Measurements from ENCODE around the gene CHTF18.
"Not testable (repeated sequence)": the region's sequence is repeated elsewhere in the genome, so short reads cannot be mapped to it uniquely, and the experiment has no call there.

CHTF18 gene

DNA sequence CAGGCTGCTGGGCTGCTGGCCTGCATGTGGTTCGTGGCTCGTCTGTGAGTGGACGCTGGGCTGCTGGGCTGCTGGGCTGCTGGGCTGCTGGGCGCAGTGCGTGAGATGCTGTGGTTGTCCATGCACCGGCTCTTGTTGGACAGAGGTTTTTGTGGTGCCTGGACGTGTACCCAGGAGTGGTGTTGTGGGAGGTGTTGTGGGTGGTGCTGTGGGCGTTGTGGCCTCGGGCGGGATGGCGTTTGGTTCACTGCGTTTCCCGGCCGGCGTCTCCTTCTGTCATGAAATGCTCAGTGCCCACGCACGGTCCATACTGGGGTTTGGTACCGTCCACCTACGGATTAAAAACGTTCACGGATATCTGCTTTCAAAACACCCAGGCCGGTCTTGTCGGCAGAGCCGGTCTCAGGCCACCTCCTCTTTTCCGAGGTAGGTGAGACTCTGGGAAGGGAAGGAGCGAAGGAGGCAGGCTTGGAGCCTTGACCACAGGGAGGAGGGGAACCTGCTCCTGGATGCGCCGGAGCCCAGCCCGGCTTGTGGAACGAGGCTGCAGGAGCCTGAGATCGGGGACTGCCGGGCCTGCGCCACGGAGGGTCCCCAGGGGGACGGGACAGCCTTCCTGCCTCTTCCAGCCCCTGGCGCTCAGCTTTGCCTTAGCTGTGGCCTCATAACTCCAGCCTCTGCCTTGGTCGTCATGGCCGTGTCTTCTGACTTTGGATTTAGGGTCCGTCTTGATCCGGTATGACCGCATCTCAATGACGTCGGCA, 41.9 kb downstream of the CHTF18 start:
- DNase-seq (ENCODE audit: insufficient read length, low spot score) = no peak
- no peak for FAIRE-seq
- no peak for TF ChIP-seq TAF1 (IDR thresholded peaks at IDR 0.05; ENCODE audit: low read depth, low read length)
- no peak for TF ChIP-seq POLR2A (IDR thresholded peaks at IDR 0.05; ENCODE audit: low read depth, low read length)
- no peak for TF ChIP-seq SPI1 (IDR thresholded peaks at IDR 0.05; ENCODE audit: low read depth, low read length)
- TF ChIP-seq PAX5 (IDR thresholded peaks at IDR 0.05; ENCODE audit: insufficient read depth, low read length, severe bottlenecking) = no peak
- no peak for TF ChIP-seq POLR2AphosphoS5 (IDR thresholded peaks at IDR 0.05; ENCODE audit: low read depth, low read length)
- no peak for TF ChIP-seq POU2F2 (IDR thresholded peaks at IDR 0.05; ENCODE audit: low read depth, low read length)

DNA sequence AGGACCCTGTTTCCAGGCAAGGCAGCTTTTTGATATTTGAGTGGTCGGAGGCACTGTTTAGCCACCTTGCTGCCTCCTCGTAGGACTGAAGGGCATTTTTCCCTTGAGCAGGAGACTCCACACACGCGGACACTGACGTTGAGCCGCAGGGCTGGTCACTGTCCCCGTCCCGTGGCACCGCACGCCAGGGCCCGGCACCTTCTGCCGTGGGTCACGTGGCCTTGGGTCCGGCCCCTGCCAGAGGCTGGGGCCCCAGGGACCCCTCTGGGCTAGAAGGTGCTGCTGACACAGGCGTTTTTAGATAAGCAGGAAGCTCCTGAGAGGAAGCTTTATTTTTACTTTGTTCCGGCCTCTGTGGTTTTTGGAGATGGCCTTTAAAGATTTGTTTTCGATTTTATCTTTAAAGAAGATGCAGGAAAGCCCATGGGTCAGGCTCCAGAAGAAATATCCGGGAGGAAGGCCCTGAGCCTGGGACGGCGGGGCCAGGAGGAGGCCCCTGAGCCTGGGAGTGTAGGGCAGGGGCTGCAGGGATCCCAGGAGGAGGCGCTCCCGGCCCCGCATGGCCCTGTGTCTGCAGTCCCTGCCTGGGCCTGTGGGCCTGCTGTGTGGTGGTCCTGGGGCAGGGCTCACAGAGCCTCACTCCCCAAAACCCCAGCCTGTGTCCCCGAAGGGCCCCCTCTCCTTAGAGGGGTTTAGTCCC, 42.6 kb downstream of the CHTF18 start:
- TF ChIP-seq POLR2AphosphoS5 (IDR thresholded peaks at IDR 0.05; ENCODE audit: low read depth, low read length) (no peak), SPI1 (IDR thresholded peaks at IDR 0.05; ENCODE audit: low read depth, low read length) (no peak), POU2F2 (IDR thresholded peaks at IDR 0.05; ENCODE audit: low read depth, low read length) (no peak), TAF1 (IDR thresholded peaks at IDR 0.05; ENCODE audit: low read depth, low read length) (no peak), PAX5 (IDR thresholded peaks at IDR 0.05; ENCODE audit: insufficient read depth, low read length, severe bottlenecking) (no peak), POLR2A (IDR thresholded peaks at IDR 0.05; ENCODE audit: low read depth, low read length) (no peak)
- no peak for FAIRE-seq
- no peak for DNase-seq (ENCODE audit: insufficient read length, low spot score)

DNA sequence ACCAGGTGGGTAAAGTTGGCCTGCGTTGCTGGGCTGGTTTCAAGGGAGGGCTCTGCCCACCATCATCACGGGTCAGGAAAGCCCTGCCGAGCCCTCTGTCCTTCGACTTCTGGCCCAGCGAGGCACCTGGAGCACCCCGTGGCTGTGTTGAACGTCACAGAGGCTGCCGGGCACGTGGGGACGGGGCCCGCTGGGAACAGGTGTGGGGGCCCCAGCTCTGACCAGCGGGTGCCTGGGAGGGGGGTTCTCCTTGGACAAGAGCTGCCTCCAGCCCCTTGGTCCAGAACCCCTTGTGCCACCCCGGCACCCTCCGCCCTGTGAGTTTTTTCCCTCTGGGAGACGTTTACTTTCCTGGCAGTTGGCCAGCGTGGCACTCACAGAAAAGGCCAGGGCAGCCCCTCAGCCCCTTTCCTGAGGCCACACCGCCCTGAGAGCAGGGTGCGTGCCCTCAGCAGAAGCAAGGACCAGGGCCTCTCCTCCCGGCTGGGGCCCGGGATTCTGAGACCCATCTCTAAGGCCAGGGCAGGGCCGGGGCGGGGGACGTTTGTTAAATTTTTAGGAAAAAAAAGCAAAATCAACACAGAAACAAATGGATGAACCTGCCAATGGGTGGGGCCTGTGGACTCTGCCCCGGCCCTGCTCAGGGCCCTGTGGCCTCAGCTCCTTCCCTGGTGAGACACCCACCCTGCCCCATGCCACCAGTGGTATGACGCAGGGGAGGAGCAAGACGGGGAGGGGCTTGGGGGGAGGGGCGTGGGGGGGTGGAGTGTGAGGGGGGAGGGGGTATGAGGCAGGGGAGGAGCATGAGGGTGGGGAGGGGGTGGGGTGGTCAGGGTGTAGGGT, 43.4 kb downstream of the CHTF18 start:
- DNase-seq (ENCODE audit: insufficient read length, low spot score) (no peak), FAIRE-seq (no peak)
- TF ChIP-seq POLR2AphosphoS5 (IDR thresholded peaks at IDR 0.05; ENCODE audit: low read depth, low read length) (no peak), POLR2A (IDR thresholded peaks at IDR 0.05; ENCODE audit: low read depth, low read length) (no peak)

DNA sequence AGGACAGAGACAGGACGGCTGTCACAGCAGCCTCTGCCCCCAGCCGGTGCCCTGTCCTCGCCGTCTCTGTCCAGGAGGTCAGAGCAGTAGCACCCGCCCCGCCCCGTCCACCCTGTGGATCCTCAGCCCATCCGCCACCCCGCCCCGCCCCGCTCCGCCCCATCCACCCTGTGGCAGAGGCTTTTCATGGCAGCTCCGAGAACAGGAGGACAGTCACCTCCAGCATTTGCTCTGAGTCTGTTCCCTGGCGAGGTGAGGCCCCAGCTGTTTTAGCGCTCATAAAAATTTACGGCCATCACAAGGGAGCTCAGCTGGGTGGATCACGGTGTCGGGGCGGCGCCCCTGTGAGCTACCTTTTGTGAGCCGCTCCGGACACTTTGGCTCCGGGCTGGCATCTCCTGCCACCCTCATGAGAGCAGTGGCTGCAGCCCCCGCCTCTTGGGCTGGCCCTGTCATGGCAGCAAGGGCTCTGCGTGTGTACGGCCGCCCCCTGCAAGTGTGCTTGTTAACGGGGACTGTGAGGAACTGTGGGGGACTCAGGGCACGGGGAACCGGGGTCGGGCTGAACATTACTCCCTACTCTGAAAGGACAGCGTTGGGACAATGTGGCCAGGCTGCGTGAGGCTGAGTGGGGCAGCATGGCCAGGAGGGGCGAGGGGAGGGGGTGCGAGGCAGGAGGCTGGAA, 44.4 kb downstream of the CHTF18 start:
- TF ChIP-seq PAX5 (IDR thresholded peaks at IDR 0.05; ENCODE audit: insufficient read depth, low read length, severe bottlenecking) (no peak), TAF1 (IDR thresholded peaks at IDR 0.05; ENCODE audit: low read depth, low read length) (no peak), POLR2A (IDR thresholded peaks at IDR 0.05; ENCODE audit: low read depth, low read length) (no peak), SPI1 (IDR thresholded peaks at IDR 0.05; ENCODE audit: low read depth, low read length) (no peak), POLR2AphosphoS5 (IDR thresholded peaks at IDR 0.05; ENCODE audit: low read depth, low read length) (no peak), POU2F2 (IDR thresholded peaks at IDR 0.05; ENCODE audit: low read depth, low read length) (no peak)
- no peak for FAIRE-seq
- no peak for DNase-seq (ENCODE audit: insufficient read length, low spot score)

DNA sequence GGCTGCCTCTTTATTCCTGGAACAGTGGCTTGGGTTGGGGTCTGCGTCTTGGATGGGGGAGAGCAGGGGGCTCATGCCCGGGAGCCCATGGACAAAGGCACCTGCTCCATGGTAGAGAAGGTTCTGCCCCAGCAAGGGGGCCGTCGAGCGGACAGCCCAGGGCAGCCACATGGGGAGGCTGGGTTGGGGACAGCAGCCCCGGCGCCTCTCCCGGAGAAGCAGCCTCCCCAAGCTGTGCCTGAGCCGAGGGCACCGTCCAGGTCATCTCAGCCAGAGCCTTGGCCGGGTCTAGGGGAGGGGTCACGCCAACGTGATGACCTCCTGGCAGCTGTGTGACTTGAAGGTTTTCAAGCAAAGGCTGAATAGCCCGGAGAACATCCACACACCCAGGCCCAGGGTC, 45.0 kb downstream of the CHTF18 start:
- FAIRE-seq (no peak), DNase-seq (ENCODE audit: insufficient read length, low spot score) (no peak)
- TF ChIP-seq PAX5 (IDR thresholded peaks at IDR 0.05; ENCODE audit: insufficient read depth, low read length, severe bottlenecking) (no peak), SPI1 (IDR thresholded peaks at IDR 0.05; ENCODE audit: low read depth, low read length) (no peak), POU2F2 (IDR thresholded peaks at IDR 0.05; ENCODE audit: low read depth, low read length) (no peak), POLR2AphosphoS5 (IDR thresholded peaks at IDR 0.05; ENCODE audit: low read depth, low read length) (no peak), TAF1 (IDR thresholded peaks at IDR 0.05; ENCODE audit: low read depth, low read length) (no peak), POLR2A (IDR thresholded peaks at IDR 0.05; ENCODE audit: low read depth, low read length) (no peak)

DNA sequence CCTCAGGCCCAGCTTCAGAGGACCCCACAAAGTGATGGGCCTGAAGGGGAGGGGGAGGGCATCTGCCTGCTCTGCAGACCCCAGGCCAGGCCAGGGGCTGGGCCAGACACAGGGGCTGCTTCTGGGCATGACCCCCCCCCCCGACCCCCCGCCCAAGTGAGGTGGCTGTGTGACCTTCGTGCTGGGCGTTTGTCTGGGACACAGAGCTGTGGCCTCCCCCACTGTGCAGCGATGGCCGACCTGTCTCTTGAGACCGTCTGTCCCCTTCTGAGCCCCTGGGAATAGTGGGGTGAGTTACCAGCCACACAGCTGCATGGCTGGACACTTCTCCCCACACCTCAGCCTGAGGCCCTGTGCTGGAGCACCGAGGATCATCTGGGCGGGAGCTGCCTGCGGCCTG, 47.0 kb downstream of the CHTF18 start:
- no peak for TF ChIP-seq TAF1 (IDR thresholded peaks at IDR 0.05; ENCODE audit: low read depth, low read length)
- TF ChIP-seq POU2F2 (IDR thresholded peaks at IDR 0.05; ENCODE audit: low read depth, low read length) = no peak
- TF ChIP-seq PAX5 (IDR thresholded peaks at IDR 0.05; ENCODE audit: insufficient read depth, low read length, severe bottlenecking) = no peak
- no peak for TF ChIP-seq POLR2A (IDR thresholded peaks at IDR 0.05; ENCODE audit: low read depth, low read length)
- no peak for TF ChIP-seq POLR2AphosphoS5 (IDR thresholded peaks at IDR 0.05; ENCODE audit: low read depth, low read length)
- no peak for TF ChIP-seq SPI1 (IDR thresholded peaks at IDR 0.05; ENCODE audit: low read depth, low read length)
- FAIRE-seq = no peak
- no peak for DNase-seq (ENCODE audit: insufficient read length, low spot score)

DNA sequence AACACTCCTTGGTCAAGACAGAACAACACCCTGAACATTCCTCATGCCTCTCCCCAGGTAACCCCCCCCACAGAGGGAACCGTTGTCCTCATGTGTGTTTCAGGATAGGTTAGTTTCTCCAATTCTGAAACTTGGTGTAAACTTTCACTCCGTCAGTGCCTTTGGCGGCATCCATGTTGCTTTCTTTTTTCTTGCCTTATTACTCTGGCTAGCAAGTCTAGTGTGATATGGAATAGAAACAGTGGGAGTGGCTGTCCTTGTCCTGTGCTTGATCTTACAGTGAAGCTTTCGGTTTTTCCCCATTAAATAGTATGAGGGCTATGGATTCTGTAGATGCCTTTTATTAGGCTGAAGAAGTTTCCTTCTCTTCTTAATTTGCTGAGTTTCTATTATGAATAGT, 47.8 kb downstream of the CHTF18 start:
- no peak for DNase-seq (ENCODE audit: insufficient read length, low spot score)
- TF ChIP-seq POLR2AphosphoS5 (IDR thresholded peaks at IDR 0.05; ENCODE audit: low read depth, low read length) = no peak
- TF ChIP-seq POLR2A (IDR thresholded peaks at IDR 0.05; ENCODE audit: low read depth, low read length) = no peak
- TF ChIP-seq SPI1 (IDR thresholded peaks at IDR 0.05; ENCODE audit: low read depth, low read length) = no peak
- no peak for TF ChIP-seq POU2F2 (IDR thresholded peaks at IDR 0.05; ENCODE audit: low read depth, low read length)
- TF ChIP-seq TAF1 (IDR thresholded peaks at IDR 0.05; ENCODE audit: low read depth, low read length) = no peak
- TF ChIP-seq PAX5 (IDR thresholded peaks at IDR 0.05; ENCODE audit: insufficient read depth, low read length, severe bottlenecking) = no peak
- FAIRE-seq = no peak

DNA sequence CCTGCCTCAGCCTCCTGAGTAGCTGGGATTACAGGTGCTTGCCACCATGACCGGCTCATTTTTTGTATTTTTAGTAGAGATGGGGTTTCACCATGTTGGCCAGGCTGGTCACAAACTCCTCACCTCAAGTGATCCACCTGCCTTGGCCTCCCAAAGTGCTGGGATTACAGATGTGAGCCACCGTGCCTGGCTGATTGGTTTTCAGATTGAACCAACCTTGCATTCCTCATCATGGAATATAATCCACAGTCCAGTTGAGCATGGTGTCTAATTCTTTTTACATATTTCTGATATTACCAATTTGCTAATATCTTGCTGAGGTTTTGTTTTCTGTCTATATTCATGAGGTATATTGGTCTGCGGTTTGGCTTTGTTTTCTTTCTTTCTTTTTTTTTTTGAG, 48.4 kb downstream of the CHTF18 start:
- DNase-seq (ENCODE audit: insufficient read length, low spot score); FAIRE-seq: not testable (repeated sequence)

DNA sequence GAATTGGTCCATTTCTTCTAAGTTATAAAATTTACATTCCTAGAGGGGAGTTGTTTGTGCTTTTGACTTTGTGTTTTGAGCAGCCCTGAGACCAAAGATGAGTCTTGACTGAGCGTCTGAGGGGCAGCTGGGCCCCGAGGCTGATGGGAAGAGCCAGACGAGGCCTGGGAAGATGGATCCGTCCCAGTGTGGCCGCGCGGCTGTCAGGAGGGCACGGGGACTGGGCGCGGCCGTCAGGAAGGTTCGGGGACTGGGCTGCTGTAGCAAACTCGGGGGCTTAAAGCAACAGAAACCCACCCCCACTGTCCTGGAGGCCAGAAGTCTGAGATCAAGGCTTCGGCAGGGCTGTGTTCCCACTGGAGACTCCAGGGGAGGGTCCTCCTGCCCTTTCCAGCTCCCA, 50.3 kb downstream of the CHTF18 start:
- DNase-seq (ENCODE audit: insufficient read length, low spot score) = no peak
- no peak for FAIRE-seq
- no peak for TF ChIP-seq POLR2A (IDR thresholded peaks at IDR 0.05; ENCODE audit: low read depth, low read length)
- TF ChIP-seq SPI1 (IDR thresholded peaks at IDR 0.05; ENCODE audit: low read depth, low read length) = no peak
- no peak for TF ChIP-seq POU2F2 (IDR thresholded peaks at IDR 0.05; ENCODE audit: low read depth, low read length)
- no peak for TF ChIP-seq POLR2AphosphoS5 (IDR thresholded peaks at IDR 0.05; ENCODE audit: low read depth, low read length)
- TF ChIP-seq PAX5 (IDR thresholded peaks at IDR 0.05; ENCODE audit: insufficient read depth, low read length, severe bottlenecking) = no peak

Measured in GM12891 (cell line).